ENCODE data around the gene EPB41L4A. TPM values are rescaled to one million over a fixed set of nuclear protein-coding genes. Genes with fewer than 3 reads are reported as not detected.

The EPB41L4A gene
- total and polyA plus RNA-seq, 2 donors (not counting 3 experiments of a cell fraction or from before 2014, with no cell fraction given): 6.0 to 17.9 TPM

- ChIA-PET POLR2A (no interaction called here), CTCF (interaction anchor here (1.1 kb wide), 1 partner anchor 17 kb away, joined by 3 read pairs; no protein-coding TSS in a partner anchor)
- intact Hi-C loops (cut with micrococcal nuclease) (no loop called here), dilution Hi-C loops (cut with MboI; ENCODE audit: extremely low pct_ligation_motif_present, low sequenced_read_pairs) (no loop called here)
- no peak for TF ChIP-seq CTCF (IDR thresholded peaks at IDR 0.05; ENCODE audit: extremely low read depth in 1 of 2, insufficient read depth in 1 of 2, low read depth in 1 of 2, low read length in 2 of 2)
- no peak for TF ChIP-seq MYC (IDR thresholded peaks at IDR 0.05; ENCODE audit: low read depth, low read length)
- TF ChIP-seq POLR2AphosphoS5 (IDR thresholded peaks at IDR 0.05; ENCODE audit: insufficient read depth, low read depth, low read length): no peak
- no peak for TF ChIP-seq JUN (IDR thresholded peaks at IDR 0.05; ENCODE audit: borderline replicate concordance, insufficient read depth, insufficient read length, low read depth)
- TF ChIP-seq POLR2A (IDR thresholded peaks at IDR 0.05; ENCODE audit: low read depth, low read length): no peak
- TF ChIP-seq GATA2 (IDR thresholded peaks at IDR 0.05; ENCODE audit: insufficient read depth, insufficient read length, low read depth, low read length): no peak
- TF ChIP-seq FOS (IDR thresholded peaks at IDR 0.05; ENCODE audit: borderline replicate concordance, insufficient read depth, low read length): no peak
- TF ChIP-seq EZH2 (IDR thresholded peaks at IDR 0.05; ENCODE audit: borderline replicate concordance, low read depth, low read length, severe bottlenecking): no peak
- TF ChIP-seq MAX (IDR thresholded peaks at IDR 0.05; ENCODE audit: insufficient read depth, insufficient read length): no peak
- Histone ChIP-seq H3K27ac (ENCODE audit: insufficient read depth, low read depth, low read length) (no peak overlapping the region), H3K9me1 (replicated peaks; ENCODE audit: control insufficient read depth, extremely low read depth, insufficient read depth, low read length) (no peaks in the 10 kb centered on the region), H3K9me3 (replicated peaks; ENCODE audit: control insufficient read depth, insufficient read depth, low read length) (no peaks in the 10 kb centered on the region), H3K9ac (replicated peaks; ENCODE audit: extremely low read depth, insufficient read depth, low read length) (no peak overlapping the region), H3K36me3 (ENCODE audit: control insufficient read depth in 2 of 2, extremely low read depth in 1 of 2, insufficient read depth in 2 of 2, low read length in 2 of 2) (no peaks in the 10 kb centered on the region), H3K27me3 (ENCODE audit: control insufficient read depth in 2 of 2, insufficient read depth in 2 of 2, low read length in 2 of 2) (peaks cover 0 to 2% of the 10 kb centered on the region in 2 experiments), H3K4me2 (ENCODE audit: insufficient read depth, low read length) (no peak overlapping the region), H3K4me1 (ENCODE audit: control insufficient read depth, extremely low read depth, insufficient read depth, low read length) (no peaks in the 10 kb centered on the region), H3K79me2 (ENCODE audit: control insufficient read depth, insufficient read depth, low read length) (no peaks in the 10 kb centered on the region), H3K4me3 (replicated peaks in 1 of 3; ENCODE audit: insufficient read depth in 1 of 3, low read depth in 1 of 3, low read length in 3 of 3) (no peak overlapping the region), H2AFZ (ENCODE audit: low read depth, low read length) (no peak overlapping the region), H4K20me1 (replicated peaks; ENCODE audit: control insufficient read depth, extremely low read depth, insufficient read depth, low read length) (no peaks in the 10 kb centered on the region)
- no peak for FAIRE-seq
- no peak for DNase-seq (ENCODE audit: low read depth, low spot score)
- BruUV-seq (replicated peaks): no TSS peak
Measured at GRCh38 chr5:112125903-112126302, 293.2 kb downstream of the EPB41L4A start.
